GM12878 (cell line): ENCODE data around the gene CIB2. TPM values are rescaled to one million over a fixed set of nuclear protein-coding genes. Genes with fewer than 3 reads are reported as not detected.

Source experiments
- ATAC-seq: fragments of 200-7000 bp; cut with Tn5 transposase; 3 replicates; pipeline ENCODE4 v1.9.1; 2020; ENCODE audit warnings: mild to moderate bottlenecking, moderate library complexity
- BruUV-seq: library from RNA; stranded (reverse); fragments of 400-500 nt; replicated peaks from 2 replicates; lab custom pipeline; 2021; lab: Mats Ljungman, UMichigan
- CTCF ChIA-PET: fragments of 300-600 bp; sonication (Branson Sonifier 250); formaldehyde crosslinking; extraction: SDS; loops from one replicate; lab custom pipeline; 2021; ENCODE audit warnings: inconsistent platforms; lab: Yijun Ruan, JAX
- POLR2A ChIA-PET: fragments of 350-600 bp; formaldehyde crosslinking; extraction: SDS; loops from one replicate; lab custom pipeline; 2021; ENCODE audit warnings: inconsistent platforms; lab: Charles Lee
- RAD21 ChIA-PET: fragments of 300-600 bp; sonication (Branson Sonifier 250); formaldehyde crosslinking; loops from one replicate; lab custom pipeline; 2023; ENCODE audit warnings: antibody characterized with exemption; ENCODE audit not compliant: unreplicated experiment; lab: Charles Lee
- SMC1A ChIA-PET: fragments of 300-600 bp; sonication (Branson Sonifier 250); formaldehyde crosslinking; loops from one replicate; lab custom pipeline; 2023; ENCODE audit not compliant: unreplicated experiment, uncharacterized antibody; lab: Charles Lee
- DNase-seq: peaks from one replicate; pipeline ENCODE4 v3.0.0-alpha.2; 2011; ENCODE audit warnings: low read depth, low spot score
- FAIRE-seq: peaks from 3 replicates; lab custom pipeline; 2011; peaks lifted over from hg19 to GRCh38; lab: Jason Lieb, UNC
- H2AFZ ChIP-seq: 2 replicates; pipeline ENCODE4 v1.6.0; 2011; ENCODE audit warnings: low read depth, low read length, control low read depth; ENCODE audit not compliant: control insufficient read depth
- H3K27ac ChIP-seq: 2 replicates; pipeline ENCODE4 v1.5.1; 2011; ENCODE audit warnings: control low read depth; ENCODE audit not compliant: control insufficient read depth, insufficient read depth
- H3K27me3 ChIP-seq, 2 experiments: replicated peaks in 1 of 2; 2 replicates each; pipeline versions ENCODE4 v1.6.0 to v1.6.1; 2011; ENCODE audit warnings: low read length in 1 of 2; ENCODE audit not compliant: control insufficient read depth in 2 of 2, insufficient read depth in 2 of 2
- H3K36me3 ChIP-seq, 2 experiments: 2 replicates each; pipeline ENCODE4 v1.5.1; 2011; ENCODE audit warnings: low read length in 1 of 2; ENCODE audit not compliant: control insufficient read depth in 2 of 2, insufficient read depth in 2 of 2
- H3K4me1 ChIP-seq: 2 replicates; pipeline ENCODE4 v1.6.1; 2011; ENCODE audit warnings: mild to moderate bottlenecking, low read length, moderate library complexity, mixed read lengths; ENCODE audit not compliant: control insufficient read depth, insufficient read depth
- H3K4me2 ChIP-seq: 2 replicates; pipeline ENCODE4 v1.6.0; 2011; ENCODE audit warnings: control low read depth; ENCODE audit not compliant: control insufficient read depth, insufficient read depth
- H3K4me3 ChIP-seq: fragments of 200-600 bp; sonication (generic); 2 replicates; pipeline ENCODE4 v1.5.1; 2016
- H3K79me2 ChIP-seq: 2 replicates; pipeline ENCODE4 v1.6.0; 2011; ENCODE audit warnings: low read length; ENCODE audit not compliant: control insufficient read depth, insufficient read depth
- H3K9ac ChIP-seq: 2 replicates; pipeline ENCODE4 v1.8.0; 2011; ENCODE audit warnings: low read length, control low read depth, mixed read lengths; ENCODE audit not compliant: control insufficient read depth, insufficient read depth
- H3K9me3 ChIP-seq: replicated peaks from 3 replicates; pipeline ENCODE4 v1.5.1; 2011; ENCODE audit warnings: mild to moderate bottlenecking, low read length; ENCODE audit not compliant: control insufficient read depth, insufficient read depth
- H4K20me1 ChIP-seq: 2 replicates; pipeline ENCODE4 v1.6.0; 2011; ENCODE audit not compliant: control insufficient read depth, insufficient read depth
- EGR1 ChIP-seq, 2 experiments: IDR thresholded peaks; 1 replicate in 1 of 2; 2 replicates in 1 of 2; pipeline ENCODE4 v1.6.1; 2011 to 2012; ENCODE audit warnings: low read depth in 2 of 2, low read length in 2 of 2, borderline replicate concordance in 1 of 2, mild to moderate bottlenecking in 1 of 2, moderate library complexity in 1 of 2
- HDGF ChIP-seq: fragments of 450-650 bp; IDR thresholded peaks from 2 replicates; pipeline ENCODE4 v1.6.1; 2016; ENCODE audit warnings: antibody characterized with exemption
- IKZF1 ChIP-seq: fragments of 450-650 bp; conservative IDR thresholded peaks from 2 replicates; pipeline ENCODE4 v1.6.1; 2017; ENCODE audit warnings: antibody characterized with exemption, mild to moderate bottlenecking
- IKZF2 ChIP-seq, 2 experiments: fragments of 450-650 bp; IDR thresholded peaks; 2 replicates each; pipeline ENCODE4 v1.6.1; 2017; ENCODE audit warnings: mild to moderate bottlenecking in 2 of 2, moderate library complexity in 2 of 2
- MTA2 ChIP-seq: fragments of 450-650 bp; IDR thresholded peaks from 2 replicates; pipeline ENCODE4 v1.6.1; 2016; ENCODE audit warnings: low read depth, mild to moderate bottlenecking, moderate library complexity
- NBN ChIP-seq: fragments of 450-650 bp; IDR thresholded peaks from 2 replicates; pipeline ENCODE4 v1.6.1; 2016
- SPI1 ChIP-seq: IDR thresholded peaks from 2 replicates; pipeline ENCODE4 v1.6.1; 2011; ENCODE audit warnings: low read depth, mild to moderate bottlenecking, low read length, moderate library complexity, borderline replicate concordance; ENCODE audit not compliant: insufficient read depth
- TARDBP ChIP-seq: IDR thresholded peaks from 2 replicates; pipeline ENCODE4 v1.6.1; 2016; ENCODE audit warnings: borderline replicate concordance
- TBL1XR1 ChIP-seq: IDR thresholded peaks from 2 replicates; pipeline ENCODE4 v1.6.1; 2012; ENCODE audit warnings: low read depth, low read length, improper control_type of control experiment
- WRNIP1 ChIP-seq: IDR thresholded peaks from 2 replicates; pipeline ENCODE4 v1.6.1; 2011; ENCODE audit warnings: low read depth, low read length, improper control_type of control experiment, borderline replicate concordance
- WGBS: methylation state at CpG from one replicate; pipeline ENCODE4 v1.1.6; 2016; ENCODE audit warnings: low lambda C conversion rate; ENCODE audit not compliant: insufficient replicate concordance, insufficient coverage; ENCODE audit errors: missing lambda C conversion rate; 5-methylcytosine and 5-hydroxymethylcytosine counted together
- in situ Hi-C: fragments of 300-500 bp; cut with MboI; formaldehyde crosslinking; loops from 9 replicates; pipeline ENCODE4 v1.14.3; 2018; ENCODE audit warnings: mixed read lengths
- intact Hi-C: fragments of 100-400 bp; cut with micrococcal nuclease; formaldehyde crosslinking; loops from one replicate; pipeline ENCODE4 v1.14.2; 2022; ENCODE audit not compliant: unreplicated experiment
- polyA plus RNA-seq, 11 experiments: library from polyadenylated mRNA; depleted of rRNA in 4 of 11; unstranded in 6 of 11; stranded (reverse) in 5 of 11; fragments of >200 nt; fragmentation: Nextera tagmentation in 4 of 11; fragmentation: Illumina TruSeq in 1 of 11; extraction: Ambion mirVana in 4 of 11; extraction: Trizol in 1 of 11; gene quantifications; 1 replicate in 1 of 11; 2 replicates in 10 of 11; pipeline versions ENCODE4 v1.2.1 to v1.2.3, GENCODE V29; 2011 to 2016; ENCODE audit warnings: inconsistent platforms in 2 of 11, missing spikeins in 2 of 11, low read depth in 1 of 11
- total RNA-seq, 4 experiments: library from RNA; depleted of rRNA in 3 of 4; stranded (reverse); fragments of >200 nt in 3 of 4; fragmentation: Illumina TruSeq in 1 of 4; extraction: Trizol in 1 of 4; gene quantifications; 2 replicates each; pipeline versions ENCODE4 v1.2.1 to v1.2.3, GENCODE V29; 2013 to 2021
- TF ChIP-seq, protein P1 (sequence below): fragments of 450-650 bp; IDR thresholded peaks from 2 replicates; pipeline ENCODE4 v1.6.1; 2016; ENCODE audit warnings: mild to moderate bottlenecking
- TF ChIP-seq, protein P2 (sequence below): fragments of 450-650 bp; IDR thresholded peaks from 2 replicates; pipeline ENCODE4 v1.6.1; 2017; ENCODE audit warnings: mild to moderate bottlenecking, moderate library complexity
- TF ChIP-seq, protein P3 (sequence below): fragments of 450-650 bp; IDR thresholded peaks from 2 replicates; pipeline ENCODE4 v1.6.1; 2017; ENCODE audit warnings: mild to moderate bottlenecking, moderate library complexity

Gene CIB2
- total and polyA plus RNA-seq, 10 of the 15 experiments (the other 5 are each of a cell fraction or from before 2014, with no cell fraction given) = 0.56 to 12.1 (median 7.1) TPM

DNA sequence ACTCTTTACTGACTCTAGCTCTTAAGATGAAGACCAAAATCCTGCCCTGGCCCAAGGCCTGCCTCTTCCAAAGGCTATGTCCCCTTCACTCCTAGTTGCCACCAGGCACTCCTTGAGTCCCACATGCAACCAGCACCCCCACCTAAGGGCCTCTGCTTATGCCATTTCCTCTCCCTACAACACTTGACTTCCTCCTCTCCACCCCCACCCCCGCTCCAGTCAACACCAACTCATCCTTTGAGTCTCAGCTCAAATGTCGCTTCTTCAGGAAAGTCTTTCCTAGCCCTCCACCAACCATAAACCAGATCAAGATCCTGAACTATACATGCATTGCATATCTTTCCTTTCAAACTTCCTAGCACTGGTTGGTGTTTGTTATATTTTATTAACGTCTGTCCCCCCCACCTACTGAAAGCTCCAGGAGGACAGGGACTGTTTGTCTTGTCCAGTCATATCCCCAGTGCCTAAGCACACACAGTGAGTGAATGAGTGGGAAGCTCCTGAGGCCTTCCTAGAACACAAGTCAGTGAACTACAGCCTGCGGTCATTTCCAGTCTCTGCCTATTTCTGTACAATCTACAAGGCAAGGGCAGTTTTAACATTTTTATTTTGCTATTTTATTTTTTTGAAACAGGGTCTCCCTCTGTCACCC, 61.1 kb downstream of the CIB2 start:
- TF ChIP-seq HDGF = peak; percentile 72; the same call in 1 of the 2 replicates
- no peak for TF ChIP-seq TBL1XR1
- TF ChIP-seq, protein P1, sequence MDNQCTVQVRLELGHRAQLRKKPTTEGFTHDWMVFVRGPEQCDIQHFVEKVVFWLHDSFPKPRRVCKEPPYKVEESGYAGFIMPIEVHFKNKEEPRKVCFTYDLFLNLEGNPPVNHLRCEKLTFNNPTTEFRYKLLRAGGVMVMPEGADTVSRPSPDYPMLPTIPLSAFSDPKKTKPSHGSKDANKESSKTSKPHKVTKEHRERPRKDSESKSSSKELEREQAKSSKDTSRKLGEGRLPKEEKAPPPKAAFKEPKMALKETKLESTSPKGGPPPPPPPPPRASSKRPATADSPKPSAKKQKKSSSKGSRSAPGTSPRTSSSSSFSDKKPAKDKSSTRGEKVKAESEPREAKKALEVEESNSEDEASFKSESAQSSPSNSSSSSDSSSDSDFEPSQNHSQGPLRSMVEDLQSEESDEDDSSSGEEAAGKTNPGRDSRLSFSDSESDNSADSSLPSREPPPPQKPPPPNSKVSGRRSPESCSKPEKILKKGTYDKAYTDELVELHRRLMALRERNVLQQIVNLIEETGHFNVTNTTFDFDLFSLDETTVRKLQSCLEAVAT = peak; percentile 27; the same call in 1 of the 2 replicates
- TF ChIP-seq MTA2 = 0 out of 2 replicates have a peak, but pooled peaks have one; percentile 10
- peak; percentile 45; the same call in 1 of the 2 replicates for TF ChIP-seq SPI1
- TF ChIP-seq EGR1 (IDR thresholded peaks at IDR 0.05; ENCODE audit: borderline replicate concordance in 1 of 2, low read depth in 2 of 2, low read length in 2 of 2) = 0 out of 3 replicates have a peak, but pooled peaks of 1 of the 2 experiments have one; percentile 25
- TF ChIP-seq, protein P2, sequence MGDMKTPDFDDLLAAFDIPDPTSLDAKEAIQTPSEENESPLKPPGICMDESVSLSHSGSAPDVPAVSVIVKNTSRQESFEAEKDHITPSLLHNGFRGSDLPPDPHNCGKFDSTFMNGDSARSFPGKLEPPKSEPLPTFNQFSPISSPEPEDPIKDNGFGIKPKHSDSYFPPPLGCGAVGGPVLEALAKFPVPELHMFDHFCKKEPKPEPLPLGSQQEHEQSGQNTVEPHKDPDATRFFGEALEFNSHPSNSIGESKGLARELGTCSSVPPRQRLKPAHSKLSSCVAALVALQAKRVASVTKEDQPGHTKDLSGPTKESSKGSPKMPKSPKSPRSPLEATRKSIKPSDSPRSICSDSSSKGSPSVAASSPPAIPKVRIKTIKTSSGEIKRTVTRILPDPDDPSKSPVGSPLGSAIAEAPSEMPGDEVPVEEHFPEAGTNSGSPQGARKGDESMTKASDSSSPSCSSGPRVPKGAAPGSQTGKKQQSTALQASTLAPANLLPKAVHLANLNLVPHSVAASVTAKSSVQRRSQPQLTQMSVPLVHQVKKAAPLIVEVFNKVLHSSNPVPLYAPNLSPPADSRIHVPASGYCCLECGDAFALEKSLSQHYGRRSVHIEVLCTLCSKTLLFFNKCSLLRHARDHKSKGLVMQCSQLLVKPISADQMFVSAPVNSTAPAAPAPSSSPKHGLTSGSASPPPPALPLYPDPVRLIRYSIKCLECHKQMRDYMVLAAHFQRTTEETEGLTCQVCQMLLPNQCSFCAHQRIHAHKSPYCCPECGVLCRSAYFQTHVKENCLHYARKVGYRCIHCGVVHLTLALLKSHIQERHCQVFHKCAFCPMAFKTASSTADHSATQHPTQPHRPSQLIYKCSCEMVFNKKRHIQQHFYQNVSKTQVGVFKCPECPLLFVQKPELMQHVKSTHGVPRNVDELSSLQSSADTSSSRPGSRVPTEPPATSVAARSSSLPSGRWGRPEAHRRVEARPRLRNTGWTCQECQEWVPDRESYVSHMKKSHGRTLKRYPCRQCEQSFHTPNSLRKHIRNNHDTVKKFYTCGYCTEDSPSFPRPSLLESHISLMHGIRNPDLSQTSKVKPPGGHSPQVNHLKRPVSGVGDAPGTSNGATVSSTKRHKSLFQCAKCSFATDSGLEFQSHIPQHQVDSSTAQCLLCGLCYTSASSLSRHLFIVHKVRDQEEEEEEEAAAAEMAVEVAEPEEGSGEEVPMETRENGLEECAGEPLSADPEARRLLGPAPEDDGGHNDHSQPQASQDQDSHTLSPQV = no peak
- TF ChIP-seq WRNIP1 = no peak
- TF ChIP-seq, protein P3, sequence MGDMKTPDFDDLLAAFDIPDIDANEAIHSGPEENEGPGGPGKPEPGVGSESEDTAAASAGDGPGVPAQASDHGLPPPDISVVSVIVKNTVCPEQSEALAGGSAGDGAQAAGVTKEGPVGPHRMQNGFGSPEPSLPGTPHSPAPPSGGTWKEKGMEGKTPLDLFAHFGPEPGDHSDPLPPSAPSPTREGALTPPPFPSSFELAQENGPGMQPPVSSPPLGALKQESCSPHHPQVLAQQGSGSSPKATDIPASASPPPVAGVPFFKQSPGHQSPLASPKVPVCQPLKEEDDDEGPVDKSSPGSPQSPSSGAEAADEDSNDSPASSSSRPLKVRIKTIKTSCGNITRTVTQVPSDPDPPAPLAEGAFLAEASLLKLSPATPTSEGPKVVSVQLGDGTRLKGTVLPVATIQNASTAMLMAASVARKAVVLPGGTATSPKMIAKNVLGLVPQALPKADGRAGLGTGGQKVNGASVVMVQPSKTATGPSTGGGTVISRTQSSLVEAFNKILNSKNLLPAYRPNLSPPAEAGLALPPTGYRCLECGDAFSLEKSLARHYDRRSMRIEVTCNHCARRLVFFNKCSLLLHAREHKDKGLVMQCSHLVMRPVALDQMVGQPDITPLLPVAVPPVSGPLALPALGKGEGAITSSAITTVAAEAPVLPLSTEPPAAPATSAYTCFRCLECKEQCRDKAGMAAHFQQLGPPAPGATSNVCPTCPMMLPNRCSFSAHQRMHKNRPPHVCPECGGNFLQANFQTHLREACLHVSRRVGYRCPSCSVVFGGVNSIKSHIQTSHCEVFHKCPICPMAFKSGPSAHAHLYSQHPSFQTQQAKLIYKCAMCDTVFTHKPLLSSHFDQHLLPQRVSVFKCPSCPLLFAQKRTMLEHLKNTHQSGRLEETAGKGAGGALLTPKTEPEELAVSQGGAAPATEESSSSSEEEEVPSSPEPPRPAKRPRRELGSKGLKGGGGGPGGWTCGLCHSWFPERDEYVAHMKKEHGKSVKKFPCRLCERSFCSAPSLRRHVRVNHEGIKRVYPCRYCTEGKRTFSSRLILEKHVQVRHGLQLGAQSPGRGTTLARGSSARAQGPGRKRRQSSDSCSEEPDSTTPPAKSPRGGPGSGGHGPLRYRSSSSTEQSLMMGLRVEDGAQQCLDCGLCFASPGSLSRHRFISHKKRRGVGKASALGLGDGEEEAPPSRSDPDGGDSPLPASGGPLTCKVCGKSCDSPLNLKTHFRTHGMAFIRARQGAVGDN = peak; percentile 53; the same call in 1 of the 2 replicates
- TF ChIP-seq IKZF2 (IDR thresholded peaks at IDR 0.05) = peak in 1 of 2 experiments; percentile 42; a peak in 1 of 4 replicates
- TF ChIP-seq NBN = 0 out of 2 replicates have a peak, but pooled peaks have one; percentile 28
- no peak for TF ChIP-seq TARDBP
- TF ChIP-seq IKZF1 = peak; percentile 30
- Histone ChIP-seq H3K4me1 (peaks cover 47% of the 10 kb centered on the region), H2AFZ (peak overlapping the region; percentile 23), H3K79me2 (peaks cover 74% of the 10 kb centered on the region), H3K4me3 (peak overlapping the region; percentile 26), H3K9ac (peak overlapping the region; percentile 57), H3K9me3 (no peaks in the 10 kb centered on the region), H3K36me3 (0 out of 4 replicates have a peak, but pooled peaks cover 0 to 3% of the 10 kb centered on the region in 2 experiments), H4K20me1 (no peaks in the 10 kb centered on the region), H3K27me3 (no peaks in the 10 kb centered on the region), H3K27ac (peak overlapping the region; percentile 89), H3K4me2 (peak overlapping the region; percentile 64)
- FAIRE-seq = no peak
- no peak for DNase-seq
- WGBS = 63% methylated on average over 4 of the region's 4 CpGs
- BruUV-seq = no TSS peak
- in situ Hi-C loops = no loop called here
- SMC1A ChIA-PET = interaction anchor here (0.8 to 12.0 kb wide), 19 partner anchors 8 to 106 kb away, joined by 3 to 305 read pairs (median 7); no protein-coding TSS in a partner anchor
- RAD21 ChIA-PET = interaction anchor here (0.8 to 9.2 kb wide), 13 partner anchors 11 to 81 kb away, joined by 3 to 170 read pairs (median 5); no protein-coding TSS in a partner anchor
- POLR2A ChIA-PET = interaction anchor here (0.6 to 6.8 kb wide), 13 partner anchors 9 to 916 kb away, joined by 3 to 79 read pairs (median 5); partner anchors contain the start of gene IDH3A
- CTCF ChIA-PET = interaction anchor here (0.6 to 13.4 kb wide), 18 partner anchors 9 to 130 kb away, joined by 3 to 191 read pairs (median 6); no protein-coding TSS in a partner anchor
- intact Hi-C loops = no loop called here
- no peak for ATAC-seq
